GM18526 (cell line): ENCODE results near the gene RITA1.
A peak's percentile ranks its signal among the peaks of the same experiment; 100 is the strongest.

ENCODE experiments used
- POLR2A ChIP-seq: IDR thresholded peaks from 3 replicates; pipeline ENCODE4 v1.6.1; 2011; ENCODE audit not compliant: insufficient read length; ENCODE audit errors: extremely low read depth

The RITA1 gene

DNA sequence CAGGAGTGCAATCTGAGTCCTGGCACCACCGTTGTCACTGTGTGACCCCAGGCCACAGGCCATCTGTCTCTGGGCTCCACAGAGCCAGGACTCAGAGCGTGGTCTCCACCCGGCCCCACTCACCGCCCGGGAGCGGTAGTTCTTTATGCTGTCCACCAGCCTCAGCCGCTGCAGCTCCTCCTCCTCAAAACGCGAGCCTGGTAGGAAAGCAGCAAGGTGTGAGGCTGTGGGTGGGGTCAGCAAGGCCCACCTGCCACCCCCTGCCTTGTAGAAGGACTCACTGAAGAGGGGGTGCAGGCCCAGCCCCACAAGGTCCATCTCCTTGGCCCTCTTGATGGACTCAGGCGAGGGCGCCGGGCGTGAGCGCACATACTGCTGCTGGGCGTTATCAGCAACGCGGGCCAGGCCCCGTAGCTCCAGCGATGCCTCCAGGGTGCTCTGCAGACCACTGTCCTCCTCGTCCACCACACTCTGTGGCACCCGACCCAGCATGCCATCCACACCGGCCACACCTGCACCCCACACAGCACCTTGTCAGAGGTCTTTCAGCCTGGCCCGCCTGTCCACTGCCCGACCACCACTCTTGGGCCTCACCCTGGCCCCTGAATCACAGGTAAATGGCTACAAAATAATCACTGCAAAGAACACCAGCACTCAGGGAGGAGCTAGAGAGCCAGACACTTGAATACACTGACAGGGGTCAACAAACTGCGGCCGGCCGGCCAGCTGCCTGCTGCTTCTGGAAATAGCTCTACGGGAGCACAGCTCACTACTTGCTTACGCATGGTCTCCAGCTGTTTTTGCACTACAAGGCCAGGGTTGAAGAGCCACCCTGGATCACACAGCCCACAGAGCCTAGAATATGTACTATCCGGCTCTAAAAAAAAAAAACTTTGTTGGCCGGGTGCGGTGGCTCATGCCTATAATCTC, 19.7 kb upstream of the RITA1 start:
- no peak for TF ChIP-seq POLR2A

DNA sequence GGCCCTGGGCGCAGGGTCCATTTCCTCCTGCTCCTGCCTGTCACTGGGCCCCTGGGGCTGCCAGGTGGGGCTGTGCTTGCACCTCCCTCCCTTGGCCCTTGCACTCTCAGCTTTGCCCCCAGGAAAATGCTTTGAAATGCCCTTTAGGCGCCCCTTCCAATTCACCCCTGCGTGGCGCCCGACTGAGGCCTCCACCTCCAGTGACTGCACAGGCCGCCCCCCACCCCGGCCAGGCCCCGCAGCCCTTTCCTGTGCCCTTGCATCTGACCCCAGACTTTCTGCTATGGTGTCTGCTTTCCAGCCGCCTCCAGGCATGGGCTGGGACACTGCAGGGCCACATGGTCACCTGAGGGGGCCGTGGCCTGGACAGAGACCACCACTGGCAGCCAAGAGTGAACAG, 17.7 kb upstream of the RITA1 start:
- TF ChIP-seq POLR2A: no peak

DNA sequence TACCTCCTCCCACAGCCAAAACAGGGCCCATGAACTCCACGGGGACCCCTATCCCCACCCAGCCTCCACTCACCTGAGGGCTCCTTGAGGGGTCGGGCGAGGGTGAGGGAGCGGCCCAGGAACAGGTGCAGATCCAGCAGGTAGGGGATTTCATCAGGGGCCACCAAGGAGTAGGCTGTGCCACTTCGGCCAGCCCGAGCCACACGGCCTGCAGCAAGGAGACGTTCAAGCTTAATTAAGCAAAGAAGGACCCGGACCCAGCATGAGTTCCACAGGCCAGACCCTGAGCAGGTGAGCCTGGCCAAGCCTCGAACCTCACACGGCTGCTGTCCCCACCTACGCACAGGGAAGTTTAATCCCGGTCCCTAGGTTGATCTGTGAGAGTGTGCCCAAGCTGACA, 15.8 kb upstream of the RITA1 start:
- TF ChIP-seq POLR2A: no peak

DNA sequence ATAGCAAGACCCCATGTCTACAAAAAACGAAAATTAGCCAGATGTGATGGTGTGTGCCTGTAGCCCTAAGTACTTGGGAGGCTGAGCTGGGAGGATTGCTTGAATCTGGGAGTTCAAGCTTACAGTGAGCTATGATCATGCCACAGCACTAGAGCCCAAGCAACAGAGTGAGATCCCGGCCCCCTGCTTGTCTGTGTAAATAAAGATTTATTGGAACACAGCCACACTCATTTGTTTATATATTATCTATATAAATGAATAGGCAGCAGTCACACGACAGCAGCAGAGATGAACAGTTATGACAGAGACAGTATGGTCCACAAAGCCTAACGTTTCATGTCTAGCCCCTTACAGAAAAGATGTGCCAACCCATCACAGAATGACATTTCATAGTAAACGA, 15.1 kb upstream of the RITA1 start:
- TF ChIP-seq POLR2A: no peak

DNA sequence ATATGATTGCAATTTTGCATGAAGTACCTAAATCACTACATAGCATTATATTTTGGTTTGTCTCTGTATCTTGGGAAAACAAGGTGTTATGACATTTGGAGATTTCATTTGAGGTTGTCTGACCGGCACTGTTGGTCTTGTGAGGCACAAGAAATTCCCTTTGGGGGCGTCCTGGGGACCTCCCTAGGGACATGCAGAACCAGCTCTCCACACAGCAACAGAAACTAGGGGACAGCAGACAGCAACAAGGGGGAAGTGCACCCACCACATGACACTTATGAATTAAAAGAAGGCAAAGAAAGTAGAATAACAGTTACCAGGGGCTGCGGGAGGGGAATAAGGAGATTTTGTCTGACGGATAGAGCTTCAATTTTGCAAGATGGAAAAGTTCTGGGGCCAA, 14.6 kb upstream of the RITA1 start:
- no peak for TF ChIP-seq POLR2A

DNA sequence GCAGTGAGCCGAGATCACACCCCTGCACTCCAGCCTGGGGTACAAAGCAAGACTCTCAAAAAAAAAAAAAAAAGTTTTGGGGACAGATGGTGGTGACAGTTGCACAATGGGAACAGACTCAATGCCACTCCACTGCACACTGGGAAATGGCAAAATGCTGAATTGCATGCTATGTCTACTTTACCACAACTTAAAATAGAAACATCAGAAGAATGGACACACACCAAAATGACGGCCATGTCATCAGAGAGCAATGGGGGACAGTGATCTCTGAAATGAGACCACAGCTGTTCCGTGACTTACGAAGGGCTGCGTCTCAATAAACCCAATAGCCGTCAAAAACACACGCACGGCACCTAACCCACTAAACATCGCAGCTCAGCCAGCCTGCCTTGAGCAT, 14.0 kb upstream of the RITA1 start:
- no peak for TF ChIP-seq POLR2A

DNA sequence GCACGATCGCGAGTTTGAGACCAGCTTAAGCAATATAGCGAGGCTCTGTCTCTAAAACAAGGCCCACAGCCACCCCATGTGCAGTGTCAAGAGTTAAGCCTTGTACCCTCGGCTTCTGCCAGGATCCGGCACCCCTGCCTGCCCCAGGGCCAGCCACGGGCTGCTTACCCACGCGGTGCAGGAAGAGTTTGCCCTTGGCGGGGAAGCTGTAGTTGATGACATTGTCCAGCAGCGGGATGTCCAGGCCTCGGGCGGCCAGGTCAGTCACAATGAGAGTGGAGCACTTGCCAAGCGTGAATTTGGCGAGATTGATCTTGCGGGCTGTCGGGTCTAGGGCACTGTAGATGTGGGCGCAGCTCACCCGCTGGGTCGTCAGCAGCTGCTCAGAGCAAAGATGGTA, 13.3 kb upstream of the RITA1 start:
- no peak for TF ChIP-seq POLR2A

DNA sequence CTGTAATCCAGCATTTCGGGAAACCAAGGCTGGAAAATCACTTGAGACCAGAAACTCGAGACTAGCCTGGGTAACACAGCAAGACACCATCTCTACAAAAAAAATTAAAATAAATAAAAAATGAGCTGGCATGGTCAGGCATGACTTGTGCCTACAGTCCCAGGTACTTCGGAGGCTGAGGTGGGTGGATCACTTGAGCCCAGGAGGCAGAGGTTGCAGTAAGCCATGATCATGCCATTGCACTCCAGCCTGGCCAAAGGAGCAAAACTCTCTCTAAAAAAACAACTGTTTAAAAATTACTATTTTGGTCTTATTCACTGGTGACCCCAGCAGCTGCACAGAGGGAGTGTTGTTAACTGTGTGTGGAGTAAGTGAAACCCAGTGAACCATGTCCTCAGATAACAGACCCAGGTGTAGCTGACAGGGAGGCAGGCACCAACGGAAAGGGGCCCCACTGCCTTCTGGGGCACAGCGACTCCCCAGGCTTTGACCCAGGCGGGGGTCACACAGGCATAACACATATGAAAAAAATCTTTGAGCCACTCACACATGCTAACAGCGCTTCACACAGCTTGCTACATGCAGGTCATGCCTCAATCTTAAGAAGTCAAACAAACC, 12.3 kb upstream of the RITA1 start:
- TF ChIP-seq POLR2A: no peak

DNA sequence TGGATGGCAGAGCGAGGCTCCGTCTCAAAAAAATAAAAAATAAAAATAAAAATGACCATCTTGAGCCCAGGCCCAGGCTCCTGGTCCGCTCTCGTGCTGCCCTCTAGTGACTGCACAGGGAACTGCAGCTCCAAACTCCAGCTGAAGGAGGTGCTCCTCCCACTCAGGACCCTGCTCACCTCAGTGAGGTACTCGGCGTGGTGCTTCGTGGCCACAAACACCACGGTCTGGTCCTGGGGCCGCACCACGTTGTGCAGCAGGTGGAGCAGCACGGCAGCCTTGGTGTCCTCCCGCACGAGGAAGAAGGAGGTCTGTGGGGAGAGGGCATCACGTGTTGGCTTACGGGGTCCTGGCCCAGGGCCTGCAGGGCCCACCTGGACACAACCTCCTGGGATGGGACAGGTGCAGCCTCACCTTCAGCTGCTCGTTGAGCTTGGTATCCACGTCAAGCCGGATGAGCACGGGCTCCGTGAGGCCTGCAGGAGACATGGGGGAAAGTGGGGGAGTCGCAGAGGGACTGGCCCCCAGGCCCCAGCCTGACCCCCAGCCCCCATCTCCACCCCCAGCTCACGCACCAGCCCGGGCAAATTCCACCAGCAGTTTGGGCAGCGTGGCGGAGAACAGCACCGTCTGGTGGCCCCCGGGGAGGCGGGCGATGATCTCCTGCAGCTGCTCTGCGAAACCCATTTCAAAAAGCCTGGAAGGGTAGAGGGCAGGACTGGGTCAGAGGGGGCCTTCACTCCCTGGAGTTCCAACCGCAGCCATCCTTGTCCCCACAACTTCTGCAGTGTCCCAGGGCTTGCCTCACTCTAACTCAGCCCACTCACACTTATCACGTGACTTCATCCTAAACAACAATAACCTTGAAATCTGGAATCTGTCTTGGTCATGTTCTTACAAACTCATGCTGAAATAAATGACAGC, 10.8 kb upstream of the RITA1 start:
- TF ChIP-seq POLR2A: no peak

DNA sequence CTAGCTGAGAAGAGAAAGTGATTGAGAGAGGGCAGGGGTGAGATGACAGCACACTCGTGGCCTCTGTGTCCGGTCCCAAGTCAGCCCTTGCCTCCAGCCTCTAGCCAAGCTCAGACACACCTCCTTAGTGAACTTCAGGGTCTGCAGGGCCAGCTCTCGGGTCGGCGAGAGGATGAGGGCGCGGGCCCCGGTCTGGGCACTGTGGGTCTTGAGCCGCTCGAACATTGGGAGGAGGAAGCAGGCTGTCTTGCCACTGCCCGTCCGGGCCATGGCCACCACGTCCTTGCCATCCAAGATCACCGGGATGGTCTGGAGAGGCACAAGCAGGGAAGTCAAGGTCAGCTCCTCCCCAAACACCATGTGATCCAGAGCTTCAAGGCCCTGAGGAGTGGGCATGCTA, 6.5 kb upstream of the RITA1 start:
- TF ChIP-seq POLR2A: no peak

DNA sequence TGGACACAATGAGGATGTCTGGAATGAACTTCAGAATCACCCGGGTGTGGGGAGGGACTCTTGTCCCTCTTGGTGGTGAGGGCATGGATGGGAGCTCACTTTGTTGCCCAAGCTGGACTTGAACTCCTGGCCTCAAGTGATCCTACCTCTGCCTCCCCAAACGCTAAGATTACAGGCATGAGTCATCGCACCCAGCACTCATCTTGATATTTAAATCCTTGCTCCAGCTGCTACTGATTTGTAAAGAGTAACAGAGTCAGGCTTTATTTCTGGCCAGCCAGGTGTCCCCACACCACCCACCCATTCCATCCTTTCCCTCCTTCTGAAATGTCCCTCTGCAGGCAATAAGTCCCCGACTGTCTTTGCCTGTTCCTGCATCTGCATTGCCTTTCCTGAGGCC, 5.2 kb upstream of the RITA1 start:
- no peak for TF ChIP-seq POLR2A

DNA sequence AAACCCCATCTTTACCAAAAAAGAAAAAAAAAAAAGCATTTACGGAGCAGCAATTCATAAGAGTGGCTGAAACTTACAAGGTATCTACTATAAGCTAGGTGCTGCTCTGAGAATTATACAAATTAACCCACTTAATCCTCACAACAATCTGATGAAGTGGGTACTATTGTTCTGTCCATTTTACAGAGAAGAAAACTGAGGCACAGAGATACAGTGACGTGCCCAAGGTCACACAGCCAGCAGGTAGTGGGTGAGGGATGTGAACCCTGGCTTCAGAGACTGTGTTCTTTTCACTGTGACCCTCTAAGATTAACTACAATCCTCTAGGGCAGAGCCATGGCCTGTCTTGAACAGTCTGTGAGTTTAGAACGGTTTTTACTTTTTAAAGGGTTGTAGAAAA, 3.5 kb upstream of the RITA1 start:
- no peak for TF ChIP-seq POLR2A

DNA sequence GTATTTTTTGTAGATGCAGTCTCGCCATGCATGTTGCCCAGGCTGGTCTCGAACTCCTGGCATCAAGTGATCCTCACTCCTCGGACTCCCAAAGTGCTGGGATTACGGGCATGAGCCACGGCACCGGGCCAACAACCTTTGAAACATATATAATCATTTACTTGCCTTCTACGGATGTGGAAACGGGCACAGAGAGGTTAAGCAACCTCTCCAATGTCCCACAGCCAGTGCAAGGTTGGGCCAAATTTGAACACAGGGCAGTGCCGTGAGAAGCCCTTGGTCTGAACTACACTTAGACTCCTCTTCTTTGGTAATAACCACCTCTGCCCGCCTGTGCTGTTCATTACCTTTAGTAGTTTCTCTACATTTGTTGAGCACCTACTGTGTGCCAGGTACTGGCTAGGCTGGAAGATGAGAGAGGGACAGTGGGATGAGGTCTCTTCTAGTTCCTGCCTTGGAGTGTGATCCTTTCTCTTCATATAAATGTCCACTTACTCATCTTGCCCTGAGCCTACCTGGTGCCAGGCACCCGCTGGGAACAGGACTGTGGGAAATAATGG, 2.4 kb upstream of the RITA1 start:
- TF ChIP-seq POLR2A: no peak

DNA sequence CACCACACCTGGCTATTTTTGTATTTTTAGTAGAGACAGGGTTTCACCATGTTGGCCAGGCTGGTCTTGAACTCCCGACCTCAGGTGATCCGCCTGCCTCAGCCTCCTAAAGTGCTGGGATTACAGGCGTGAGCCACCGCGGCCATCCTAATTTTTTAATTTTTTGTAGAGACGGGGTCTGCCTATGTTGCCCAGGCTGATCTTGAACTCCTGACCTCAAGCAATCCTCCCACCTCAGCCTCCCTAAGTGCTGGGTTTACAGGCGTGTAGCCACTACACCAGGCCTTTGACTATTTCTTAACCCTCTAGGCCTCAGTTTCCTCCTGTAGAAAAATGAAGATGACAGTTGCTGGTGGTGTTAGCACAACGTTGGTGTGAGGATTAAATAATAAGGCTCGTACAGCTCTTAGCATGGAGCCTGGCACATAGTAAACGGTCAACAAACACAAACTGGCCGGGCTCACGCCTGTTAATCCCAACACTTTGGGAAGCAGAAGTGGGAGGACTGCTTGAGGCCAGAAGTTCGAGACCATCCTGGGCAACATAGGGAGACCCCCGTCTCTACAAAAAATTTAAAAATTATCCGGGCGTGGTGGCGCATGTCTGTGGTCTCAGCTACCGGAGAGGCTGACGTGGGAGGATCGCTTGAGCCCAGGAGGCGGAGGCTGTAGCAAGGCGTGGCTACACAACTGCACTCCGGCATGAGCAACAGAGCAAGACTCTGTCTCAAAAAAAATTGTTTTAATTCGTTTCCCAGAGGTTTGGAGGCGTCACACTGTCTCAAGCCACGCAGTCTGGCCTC, 1.2 kb upstream of the RITA1 start:
- TF ChIP-seq POLR2A: no peak

DNA sequence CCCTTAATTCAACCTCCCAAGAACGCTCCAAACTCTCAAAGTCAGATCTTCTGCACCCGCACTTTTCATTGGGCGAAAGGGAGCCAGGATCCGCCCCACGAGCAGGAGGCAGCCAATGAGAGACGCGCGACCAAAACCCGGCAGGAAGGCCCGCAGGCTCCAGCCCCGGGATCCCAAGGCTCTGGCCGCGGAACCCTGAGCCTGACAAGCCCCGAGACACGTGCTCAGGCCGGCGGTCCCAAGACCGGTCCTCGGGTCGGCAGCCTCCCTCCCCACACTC, 681 bp upstream of the RITA1 start:
- TF ChIP-seq POLR2A: peak; percentile 52
